Transverse colon (tissue), 4 donors: Measurements from ENCODE around the gene NOP53. TPM values are rescaled to one million over a fixed set of nuclear protein-coding genes. Genes with fewer than 3 reads are reported as not detected.
A peak's percentile ranks its signal among the peaks of the same experiment; 100 is the strongest.

Source experiments
- DNase-seq: peaks from one replicate; pipeline ENCODE4 v3.0.0-alpha.2; 2019
- H3K27ac ChIP-seq, 4 donors: fragments of 200-600 bp; sonication (generic); 2 replicates each; pipeline ENCODE4 v1.5.1; 2016 to 2018; ENCODE audit warnings: inconsistent platforms in 4 of 4
- H3K27me3 ChIP-seq: fragments of 200-600 bp; sonication (generic); 2 replicates; pipeline ENCODE4 v1.5.1; 2017; ENCODE audit warnings: inconsistent platforms
- H3K36me3 ChIP-seq, 4 donors: fragments of 200-600 bp; sonication (generic); 2 replicates each; pipeline ENCODE4 v1.5.1; 2017 to 2019; ENCODE audit warnings: inconsistent platforms in 4 of 4
- H3K4me1 ChIP-seq, 4 donors: fragments of 200-600 bp; sonication (generic); 2 replicates each; pipeline ENCODE4 v1.5.1; 2017 to 2020; ENCODE audit warnings: inconsistent platforms in 4 of 4
- H3K4me3 ChIP-seq, 4 donors: fragments of 200-600 bp; sonication (generic); 1 replicate in 1 of 4; 2 replicates in 3 of 4; pipeline versions ENCODE4 v1.5.1 to v1.6.1; 2017 to 2019; ENCODE audit warnings: inconsistent platforms in 4 of 4
- H3K9me3 ChIP-seq, 2 donors: fragments of 200-600 bp; sonication (generic); 2 replicates each; pipeline ENCODE4 v1.5.1; 2017 to 2019; ENCODE audit warnings: inconsistent platforms in 2 of 2
- CTCF ChIP-seq, 5 experiments: fragments of 200-600 bp in 3 of 5; fragments of 450-650 bp in 2 of 5; sonication (generic) in 3 of 5; IDR thresholded peaks; 1 replicate in 2 of 5; 2 replicates in 3 of 5; pipeline ENCODE4 v1.5.1; 2016 to 2017; ENCODE audit warnings: antibody characterized with exemption in 5 of 5, inconsistent platforms in 3 of 5, mild to moderate bottlenecking in 2 of 5, moderate library complexity in 1 of 5
- EP300 ChIP-seq: sonication (generic); formaldehyde crosslinking; IDR thresholded peaks from one replicate; pipeline ENCODE4 v1.6.1; 2017; ENCODE audit warnings: antibody characterized with exemption, low read depth
- POLR2A ChIP-seq: fragments of 450-650 bp; IDR thresholded peaks from one replicate; pipeline ENCODE4 v1.6.1; 2016; ENCODE audit warnings: antibody characterized with exemption, mild to moderate bottlenecking, moderate library complexity
- POLR2AphosphoS5 ChIP-seq, 3 donors: sonication (generic); formaldehyde crosslinking; IDR thresholded peaks; one replicate each; pipeline ENCODE4 v1.6.1; 2016; ENCODE audit warnings: antibody characterized with exemption in 3 of 3
- WGBS, 2 donors: methylation state at CpG; one replicate each; pipeline ENCODE4 v1.1.5; 2018; ENCODE audit warnings: low coverage in 1 of 2; 5-methylcytosine and 5-hydroxymethylcytosine counted together
- in situ Hi-C, 4 donors: fragments of 200-750 bp; cut with MboI; loops; one replicate each; pipeline versions ENCODE4 v1.15.0 to v1.15.1; 2017; ENCODE audit warnings: low sequenced_read_pairs in 3 of 4, low pct_ligation_motif_present in 1 of 4, low pct_unique_long_range_greater_than_20kb in 1 of 4
- intact Hi-C: fragments of 100-400 bp; cut with DNase I; formaldehyde crosslinking; loops from one replicate; pipeline ENCODE4 v1.15.1; 2023; ENCODE audit warnings: low total_unique reads
- total RNA-seq, 4 donors: library from RNA; depleted of rRNA; stranded (reverse); fragments of >200 nt; gene quantifications; one replicate each; pipeline ENCODE4 v1.1.0, GENCODE V29; 2016

Gene NOP53
- total RNA-seq, 4 donors from 2014 or later: 239 to 490 (median 364) TPM

DNA sequence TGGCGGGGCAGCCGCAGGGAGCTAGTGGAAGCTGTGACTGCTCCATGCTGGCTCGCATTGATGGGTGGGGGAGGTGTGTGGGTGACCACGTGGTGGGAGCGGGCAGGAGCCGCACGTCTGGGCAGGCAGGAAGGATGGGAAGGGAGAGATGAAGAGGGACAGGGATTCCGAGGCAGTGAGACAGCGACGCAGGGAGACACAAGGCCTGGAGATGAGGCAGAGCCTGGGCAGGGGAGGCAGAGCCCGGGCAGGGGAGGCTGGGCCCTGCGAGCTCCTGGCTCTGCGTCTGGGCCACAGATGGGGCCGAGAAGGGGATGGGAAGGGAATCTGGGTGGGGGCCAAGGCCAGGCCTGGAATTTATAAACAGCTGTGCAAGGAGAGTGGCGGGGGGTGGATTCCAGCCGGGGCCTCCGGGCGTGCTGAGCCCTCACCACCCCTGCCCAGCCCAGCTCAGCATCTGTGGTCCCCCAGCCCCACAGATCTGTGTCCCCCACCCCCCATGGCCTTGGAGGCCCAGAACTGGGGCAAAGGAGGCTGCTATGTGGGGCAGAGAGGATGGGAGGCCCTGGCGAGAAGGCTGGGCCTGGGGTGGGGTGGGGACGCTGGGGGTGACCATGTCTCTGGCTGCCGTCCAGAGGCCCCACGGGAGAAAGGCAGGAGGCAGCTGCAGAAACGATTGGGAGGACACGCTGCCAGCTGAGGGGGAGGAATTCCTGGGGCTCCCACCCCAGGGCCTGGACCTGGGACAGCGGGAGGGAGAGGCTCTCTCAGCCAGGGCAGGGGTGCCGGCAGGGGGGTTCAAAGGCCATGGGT, 26.1 kb upstream of the NOP53 start:
- H3K4me3 ChIP-seq: peak overlapping the region in 1 of 4 donors; percentile 24
- intact Hi-C loops: no loop called here
- TF ChIP-seq POLR2AphosphoS5 (IDR thresholded peaks at IDR 0.05) (peak; percentile 57 to 73 (median 72)), POLR2A (no peak)
- H3K4me1 ChIP-seq: peaks cover 31 to 63% (median 43%) of the 10 kb centered on the region in 4 donors
- DNase-seq: peak; percentile 80
- in situ Hi-C loops: loop anchor here in 3 of 4 donors (25.0 kb wide), 2 partner anchors 407 to 432 kb away; partner anchors contain the start of gene C5AR1 (in 1 of the 3)
- H3K27ac ChIP-seq: peak overlapping the region; percentile 85 to 94 (median 89)
- H3K36me3 ChIP-seq: no peaks in the 10 kb centered on the region
- no peaks in the 10 kb centered on the region for H3K9me3 ChIP-seq
- H3K27me3 ChIP-seq: peaks cover 8% of the 10 kb centered on the region
- 11 to 38% methylated on average over 3 to 26 of the region's 26 CpGs for WGBS, 2 donors

DNA sequence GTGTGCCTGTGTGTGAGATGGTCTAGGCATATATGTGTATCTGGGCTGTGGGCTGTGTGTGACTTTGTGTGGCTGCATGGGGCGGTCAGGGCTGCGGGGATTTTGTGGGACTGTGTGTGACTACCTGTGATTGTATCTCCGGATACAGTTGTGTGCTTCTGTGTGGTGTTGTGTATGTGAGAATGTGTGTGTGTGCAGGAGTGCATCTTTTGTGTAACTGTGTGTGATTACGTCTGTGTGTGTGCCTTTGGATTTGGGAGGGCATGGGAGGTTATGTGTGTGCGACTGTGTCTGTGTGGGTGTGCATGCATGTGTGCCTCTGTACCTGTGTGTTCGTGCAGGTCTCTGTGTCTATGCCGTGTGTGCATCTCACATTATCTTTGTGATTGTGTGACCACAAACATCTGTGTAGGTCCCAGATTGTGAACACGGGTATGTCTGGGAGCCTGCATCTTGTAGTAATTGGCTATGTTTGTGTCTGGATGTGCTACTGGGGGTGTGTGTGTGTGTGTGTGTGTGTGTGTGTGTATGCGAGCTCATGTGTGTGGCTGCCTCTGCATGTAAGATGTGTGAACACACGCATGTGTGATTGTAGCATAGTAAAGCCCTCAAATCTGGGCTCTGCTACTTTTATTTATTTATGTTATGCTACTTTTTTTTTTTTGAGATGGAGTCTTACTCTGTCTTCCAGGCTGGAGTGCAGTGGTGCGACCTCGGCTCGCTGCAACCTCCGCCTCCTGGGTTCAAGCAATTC, 24.5 kb upstream of the NOP53 start:
- TF ChIP-seq EP300 (no peak), POLR2A (no peak), CTCF (IDR thresholded peaks at IDR 0.05) (no peak), POLR2AphosphoS5 (IDR thresholded peaks at IDR 0.05) (no peak)

GRCh38 chr19:47723581-47723940, 21.8 kb upstream of the NOP53 start:
- WGBS, 2 donors: 12% methylated on average over 5 to 7 of the region's 7 CpGs
- Histone ChIP-seq H3K4me3 (peak overlapping the region in 1 of 4 donors; percentile 6), H3K27ac (peak overlapping the region; percentile 74 to 86 (median 81)), H3K36me3 (peaks cover 0 to 3% (median 0%) of the 10 kb centered on the region in 4 donors), H3K9me3 (no peaks in the 10 kb centered on the region), H3K27me3 (peaks cover 8% of the 10 kb centered on the region), H3K4me1 (peaks cover 20 to 37% (median 27%) of the 10 kb centered on the region in 4 donors)
- in situ Hi-C loops: loop anchor here in 3 of 4 donors (25.0 kb wide), 2 partner anchors 411 to 436 kb away; partner anchors contain the start of gene C5AR1 (in 1 of the 3)
- peak; percentile 59 for DNase-seq
- intact Hi-C loops: no loop called here
- TF ChIP-seq POLR2AphosphoS5 (IDR thresholded peaks at IDR 0.05): peak in 1 of 3 donors; percentile 28
- no peak for TF ChIP-seq EP300

More for the DNA sequence above, 24.5 kb upstream of the NOP53 start:
- H3K27me3 ChIP-seq: peaks cover 8% of the 10 kb centered on the region
- peaks cover 32 to 49% (median 43%) of the 10 kb centered on the region in 4 donors for H3K4me1 ChIP-seq
- no peak for DNase-seq
- no peaks in the 10 kb centered on the region for H3K9me3 ChIP-seq
- no peaks in the 10 kb centered on the region for H3K36me3 ChIP-seq
- H3K4me3 ChIP-seq: no peak overlapping the region
- in situ Hi-C loops: loop anchor here in 3 of 4 donors (25.0 kb wide), 2 partner anchors 409 to 434 kb away; partner anchors contain the start of gene C5AR1 (in 1 of the 3)
- H3K27ac ChIP-seq: peak overlapping the region; percentile 85 to 94 (median 89)
- intact Hi-C loops: no loop called here
- WGBS, 2 donors: 67 to 80% methylated on average over 1 to 14 of the region's 14 CpGs

DNA sequence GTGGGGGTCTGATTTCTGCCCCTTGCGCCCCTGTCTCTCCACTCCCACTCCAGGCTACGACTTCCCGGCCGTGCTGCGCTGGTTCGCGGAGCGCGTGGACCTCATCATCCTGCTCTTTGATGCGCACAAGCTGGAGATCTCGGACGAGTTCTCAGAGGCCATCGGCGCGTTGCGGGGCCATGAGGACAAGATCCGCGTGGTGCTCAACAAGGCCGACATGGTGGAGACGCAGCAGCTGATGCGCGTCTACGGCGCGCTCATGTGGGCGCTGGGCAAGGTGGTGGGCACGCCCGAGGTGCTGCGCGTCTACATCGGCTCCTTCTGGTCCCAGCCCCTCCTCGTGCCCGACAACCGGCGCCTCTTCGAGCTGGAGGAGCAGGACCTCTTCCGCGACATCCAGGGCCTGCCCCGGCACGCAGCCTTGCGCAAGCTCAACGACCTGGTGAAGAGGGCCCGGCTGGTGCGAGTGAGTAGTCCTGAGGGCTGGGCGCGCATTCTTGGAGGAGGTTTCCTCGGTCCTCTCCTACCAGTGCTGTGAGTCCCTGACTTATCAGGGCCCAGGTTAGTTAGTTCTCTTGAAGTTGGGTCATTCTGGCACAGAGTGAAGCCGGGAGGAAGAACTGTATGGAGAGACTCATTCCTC, 19.5 kb upstream of the NOP53 start:
- no peaks in the 10 kb centered on the region for H3K9me3 ChIP-seq
- intact Hi-C loops: no loop called here
- in situ Hi-C loops: no loop called here
- peaks cover 27 to 46% (median 36%) of the 10 kb centered on the region in 4 donors for H3K4me1 ChIP-seq
- no peak for TF ChIP-seq CTCF (IDR thresholded peaks at IDR 0.05)
- no peak for TF ChIP-seq POLR2A
- TF ChIP-seq POLR2AphosphoS5 (IDR thresholded peaks at IDR 0.05): no peak
- TF ChIP-seq EP300: no peak
- DNase-seq: no peak
- H3K36me3 ChIP-seq: peaks cover 0 to 3% (median 0%) of the 10 kb centered on the region in 4 donors
- H3K27me3 ChIP-seq: peaks cover 30% of the 10 kb centered on the region
- WGBS, 2 donors: 93% methylated on average over 48 of the region's 48 CpGs; no CpG with 5 or more reads in 1 of the 2 donors
- no peak overlapping the region for H3K4me3 ChIP-seq
- peak overlapping the region; percentile 8 to 90 (median 78) for H3K27ac ChIP-seq
